ENCODE measurements around the gene CEBPB.

CEBPB gene

GRCh38 chr20:50194422-50194830 is 3.8 kb downstream of the CEBPB start:
- peaks cover 16% of the 10 kb centered on the region for H3K4me1 ChIP-seq (ENCODE audit: low read depth, poor library complexity, severe bottlenecking)
- no peak overlapping the region for H2AFZ ChIP-seq (ENCODE audit: low read depth)
- H3K9ac ChIP-seq: no peak overlapping the region; the same call in 1 of the 2 replicates
- H4K20me1 ChIP-seq (ENCODE audit: insufficient read depth): 0 out of 2 replicates have a peak, but pooled peaks cover 4% of the 10 kb centered on the region
- peak overlapping the region; percentile 95 for H3K4me2 ChIP-seq
- H3K27ac ChIP-seq: no peak overlapping the region
- H3K27me3 ChIP-seq (ENCODE audit: insufficient read depth, low read depth): no peaks in the 10 kb centered on the region
- H3K79me2 ChIP-seq (ENCODE audit: insufficient read depth, low read depth): peaks cover 23% of the 10 kb centered on the region
- TF ChIP-seq, protein P1, sequence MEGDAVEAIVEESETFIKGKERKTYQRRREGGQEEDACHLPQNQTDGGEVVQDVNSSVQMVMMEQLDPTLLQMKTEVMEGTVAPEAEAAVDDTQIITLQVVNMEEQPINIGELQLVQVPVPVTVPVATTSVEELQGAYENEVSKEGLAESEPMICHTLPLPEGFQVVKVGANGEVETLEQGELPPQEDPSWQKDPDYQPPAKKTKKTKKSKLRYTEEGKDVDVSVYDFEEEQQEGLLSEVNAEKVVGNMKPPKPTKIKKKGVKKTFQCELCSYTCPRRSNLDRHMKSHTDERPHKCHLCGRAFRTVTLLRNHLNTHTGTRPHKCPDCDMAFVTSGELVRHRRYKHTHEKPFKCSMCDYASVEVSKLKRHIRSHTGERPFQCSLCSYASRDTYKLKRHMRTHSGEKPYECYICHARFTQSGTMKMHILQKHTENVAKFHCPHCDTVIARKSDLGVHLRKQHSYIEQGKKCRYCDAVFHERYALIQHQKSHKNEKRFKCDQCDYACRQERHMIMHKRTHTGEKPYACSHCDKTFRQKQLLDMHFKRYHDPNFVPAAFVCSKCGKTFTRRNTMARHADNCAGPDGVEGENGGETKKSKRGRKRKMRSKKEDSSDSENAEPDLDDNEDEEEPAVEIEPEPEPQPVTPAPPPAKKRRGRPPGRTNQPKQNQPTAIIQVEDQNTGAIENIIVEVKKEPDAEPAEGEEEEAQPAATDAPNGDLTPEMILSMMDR (conservative IDR thresholded peaks at IDR 0.05; ENCODE audit: low read depth, low read length): no peak
- no peaks in the 10 kb centered on the region for H3K36me3 ChIP-seq (ENCODE audit: insufficient read depth)
- no peak overlapping the region for H3K4me3 ChIP-seq (IDR thresholded peaks at IDR 0.05; ENCODE audit: insufficient read depth, low read depth, low read length)

DNA sequence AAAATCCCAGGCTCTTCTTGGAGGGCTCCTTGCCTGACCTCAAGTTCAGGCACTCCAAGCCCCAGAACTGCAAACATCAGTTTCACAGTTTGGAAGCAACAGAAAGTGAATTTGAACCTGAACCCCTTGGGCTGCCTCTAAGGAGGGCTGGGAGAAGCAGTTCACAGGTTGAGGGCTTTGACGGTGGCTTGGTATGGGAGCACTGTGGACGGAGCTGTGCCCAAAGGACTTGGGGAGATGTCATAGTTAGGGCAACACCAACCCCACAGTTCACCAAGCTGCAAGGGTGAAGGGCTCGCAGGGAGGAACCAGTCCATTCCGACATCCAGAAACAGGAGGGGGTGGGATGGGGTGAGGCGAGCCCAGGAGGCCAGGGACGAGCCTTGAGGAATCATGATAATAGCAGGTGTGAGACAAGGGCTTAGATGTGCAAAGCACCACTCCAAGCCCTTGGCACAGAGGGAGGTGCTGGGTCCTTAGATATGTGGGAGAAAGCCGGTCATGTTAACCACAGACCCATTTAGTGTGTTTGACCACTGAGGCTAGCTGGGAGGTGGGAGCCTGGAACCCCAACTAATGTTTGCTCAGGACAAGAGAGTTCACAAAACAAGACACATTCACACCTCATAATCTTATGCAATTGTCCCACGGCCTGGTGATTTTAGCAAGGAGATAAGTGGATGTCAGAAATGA is 4.3 kb downstream of the CEBPB start:
- no peaks in the 10 kb centered on the region for H3K36me3 ChIP-seq (ENCODE audit: insufficient read depth)
- no peak overlapping the region for H3K9ac ChIP-seq
- TF ChIP-seq, protein P1 (conservative IDR thresholded peaks at IDR 0.05; ENCODE audit: low read depth, low read length): no peak
- no peaks in the 10 kb centered on the region for H3K27me3 ChIP-seq (ENCODE audit: insufficient read depth, low read depth)
- no peak overlapping the region for H2AFZ ChIP-seq (ENCODE audit: low read depth)
- H3K27ac ChIP-seq: no peak overlapping the region; the same call in 1 of the 2 replicates
- 0 out of 2 replicates have a peak, but pooled peaks cover 4% of the 10 kb centered on the region for H4K20me1 ChIP-seq (ENCODE audit: insufficient read depth)
- H3K4me2 ChIP-seq: no peak overlapping the region
- peaks cover 12% of the 10 kb centered on the region for H3K4me1 ChIP-seq (ENCODE audit: low read depth, poor library complexity, severe bottlenecking)
- peaks cover 23% of the 10 kb centered on the region for H3K79me2 ChIP-seq (ENCODE audit: insufficient read depth, low read depth)
- no peak overlapping the region for H3K4me3 ChIP-seq (IDR thresholded peaks at IDR 0.05; ENCODE audit: insufficient read depth, low read depth, low read length)

- TF ChIP-seq, protein P1 (conservative IDR thresholded peaks at IDR 0.05; ENCODE audit: low read depth, low read length): no peak
- Histone ChIP-seq H3K4me2 (no peak overlapping the region), H4K20me1 (ENCODE audit: insufficient read depth) (0 out of 2 replicates have a peak, but pooled peaks cover 4% of the 10 kb centered on the region), H3K4me1 (ENCODE audit: low read depth, poor library complexity, severe bottlenecking) (peaks cover 12% of the 10 kb centered on the region), H3K4me3 (IDR thresholded peaks at IDR 0.05; ENCODE audit: insufficient read depth, low read depth, low read length) (no peak overlapping the region), H3K79me2 (ENCODE audit: insufficient read depth, low read depth) (peaks cover 23% of the 10 kb centered on the region), H3K27me3 (ENCODE audit: insufficient read depth, low read depth) (no peaks in the 10 kb centered on the region), H3K36me3 (ENCODE audit: insufficient read depth) (no peaks in the 10 kb centered on the region), H3K27ac (no peak overlapping the region; the same call in 1 of the 2 replicates), H3K9ac (no peak overlapping the region), H2AFZ (ENCODE audit: low read depth) (no peak overlapping the region)
These were observed 5.0 kb downstream of the CEBPB start for GRCh38 chr20:50195524-50196120.

- Histone ChIP-seq H2AFZ (ENCODE audit: low read depth) (no peak overlapping the region), H3K79me2 (ENCODE audit: insufficient read depth, low read depth) (peaks cover 23% of the 10 kb centered on the region), H3K27ac (no peak overlapping the region), H3K27me3 (ENCODE audit: insufficient read depth, low read depth) (no peaks in the 10 kb centered on the region), H3K4me1 (ENCODE audit: low read depth, poor library complexity, severe bottlenecking) (peaks cover 12% of the 10 kb centered on the region), H3K9ac (no peak overlapping the region), H3K4me2 (no peak overlapping the region), H4K20me1 (ENCODE audit: insufficient read depth) (0 out of 2 replicates have a peak, but pooled peaks cover 4% of the 10 kb centered on the region), H3K36me3 (ENCODE audit: insufficient read depth) (no peaks in the 10 kb centered on the region), H3K4me3 (IDR thresholded peaks at IDR 0.05; ENCODE audit: insufficient read depth, low read depth, low read length) (no peak overlapping the region)
- TF ChIP-seq, protein P1 (conservative IDR thresholded peaks at IDR 0.05; ENCODE audit: low read depth, low read length): no peak
These were observed 5.6 kb downstream of the CEBPB start for GRCh38 chr20:50196248-50196647.
